LNCaP clone FGC (cell line): ENCODE measurements around the gene NTN1.

Source experiments
- DNase-seq: peaks from one replicate; pipeline ENCODE4 v3.0.0-alpha.2; 2011; ENCODE audit warnings: low read depth
- H3K4me3 ChIP-seq: 2 replicates; pipeline ENCODE4 v1.5.1; 2011; ENCODE audit warnings: mild to moderate bottlenecking, low read depth, low read length, control low read depth
- CTCF ChIP-seq: IDR thresholded peaks from 2 replicates; pipeline ENCODE4 v1.5.1; 2012; ENCODE audit warnings: mild to moderate bottlenecking; ENCODE audit not compliant: control insufficient read depth, insufficient read depth; ENCODE audit errors: extremely low read depth

NTN1 gene

GRCh38 chr17:9234389-9234945 is 213.2 kb downstream of the NTN1 start:
- no peak for DNase-seq
- TF ChIP-seq CTCF: no peak
- no peak overlapping the region for H3K4me3 ChIP-seq

GRCh38 chr17:9235346-9235745 is 214.0 kb downstream of the NTN1 start:
- no peak for DNase-seq
- no peak for TF ChIP-seq CTCF
- no peak overlapping the region for H3K4me3 ChIP-seq

DNA sequence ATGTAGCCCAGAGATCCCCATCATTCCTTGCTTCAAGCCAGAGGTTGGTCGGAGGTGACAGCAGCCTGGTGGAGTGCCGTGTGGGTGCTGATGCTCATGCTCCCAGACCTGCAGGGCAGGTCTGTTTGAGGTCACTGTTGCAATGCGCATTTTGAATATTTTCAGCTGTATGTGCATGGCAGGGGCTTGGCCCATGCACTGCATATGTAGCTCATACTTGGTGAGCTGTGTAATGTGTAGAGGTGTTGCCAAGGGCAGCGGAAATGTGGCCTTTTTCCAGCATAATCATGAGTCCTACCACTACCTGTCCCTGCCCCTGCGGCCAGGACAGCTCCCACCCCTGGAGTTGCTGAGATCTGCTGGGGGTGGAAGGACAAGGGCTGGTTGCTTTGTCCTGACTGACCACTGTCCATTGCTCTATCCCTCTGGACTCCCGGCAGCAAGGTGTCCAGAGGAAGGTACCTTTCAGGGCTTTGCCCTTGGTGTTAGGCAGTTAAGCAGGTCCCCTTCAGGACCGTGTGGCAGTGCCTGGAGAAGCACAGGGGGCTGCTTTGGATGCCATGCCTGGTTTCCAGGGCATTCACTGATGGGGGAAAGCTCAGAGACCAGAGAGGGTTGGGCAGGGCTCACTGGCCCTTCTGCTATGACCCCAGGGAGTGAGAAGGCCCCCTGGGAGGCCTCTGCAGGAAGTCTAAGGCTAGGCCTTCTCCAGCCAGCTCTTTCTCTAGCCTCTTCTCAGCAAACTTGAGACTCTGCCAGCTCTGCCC is 215.2 kb downstream of the NTN1 start:
- H3K4me3 ChIP-seq: no peak overlapping the region
- DNase-seq: no peak
- no peak for TF ChIP-seq CTCF

GRCh38 chr17:9237053-9237410 is 215.7 kb downstream of the NTN1 start:
- H3K4me3 ChIP-seq: no peak overlapping the region
- TF ChIP-seq CTCF: no peak
- no peak for DNase-seq

- H3K4me3 ChIP-seq: no peak overlapping the region
- DNase-seq: no peak
- TF ChIP-seq CTCF: no peak
These were observed 216.5 kb downstream of the NTN1 start for GRCh38 chr17:9237661-9238301.

- no peak for TF ChIP-seq CTCF
- H3K4me3 ChIP-seq: no peak overlapping the region
- no peak for DNase-seq
These were observed 217.3 kb downstream of the NTN1 start for GRCh38 chr17:9238340-9239245.
